Endometrium (tissue), 2 donors: ENCODE measurements around the gene SKA1.
"Not testable (repeated sequence)": the region's sequence is repeated elsewhere in the genome, so short reads cannot be mapped to it uniquely, and the experiment has no call there.

Experiments used
- FAIRE-seq: peaks from 2 replicates; lab custom pipeline; 2012; peaks lifted over from hg19 to GRCh38; lab: Jason Lieb, UNC
- donor health status: control.
- donor health status: control.

SKA1 gene

GRCh38 chr18:50432915-50433314 lies 58.1 kb downstream of the SKA1 start:
- no peak for FAIRE-seq

GRCh38 chr18:50436742-50437141 lies 61.9 kb downstream of the SKA1 start:
- FAIRE-seq = not testable (repeated sequence)

- no peak for FAIRE-seq
Observed at GRCh38 chr18:50439460-50440015, 64.7 kb downstream of the SKA1 start.

- FAIRE-seq = no peak
Observed at GRCh38 chr18:50441016-50441415, 66.2 kb downstream of the SKA1 start.

- no peak for FAIRE-seq
Observed at GRCh38 chr18:50441501-50441900, 66.7 kb downstream of the SKA1 start.
